SK-N-SH (cell line): ENCODE results near the gene TRIM73. TPM values are rescaled to one million over a fixed set of nuclear protein-coding genes. Genes with fewer than 3 reads are reported as not detected.
"Not testable (repeated sequence)": the region's sequence is repeated elsewhere in the genome, so short reads cannot be mapped to it uniquely, and the experiment has no call there.

Source experiments
- CTCF ChIA-PET: fragments of 300-600, 350-600 bp; formaldehyde crosslinking; extraction: SDS; loops from one replicate; lab custom pipeline; 2021; lab: Yijun Ruan, JAX
- POLR2A ChIA-PET: fragments of 350-600 bp; sonication (Branson Sonifier 250); formaldehyde crosslinking; extraction: SDS; loops from one replicate; lab custom pipeline; 2020; ENCODE audit warnings: antibody characterized with exemption, inconsistent platforms; lab: Yijun Ruan, JAX
- DNase-seq: peaks from one replicate; pipeline ENCODE4 v3.0.0; 2012
- H2AFZ ChIP-seq: fragments of 200-600 bp; sonication (generic); 2 replicates; pipeline ENCODE4 v1.8.1; 2016; ENCODE audit warnings: antibody characterized with exemption, mild to moderate bottlenecking, low read depth
- H3F3A ChIP-seq: fragments of 200-600 bp; sonication (generic); replicated peaks from 2 replicates; pipeline ENCODE3; 2016; ENCODE audit warnings: antibody characterized with exemption, mild to moderate bottlenecking; ENCODE audit not compliant: insufficient read depth
- H3K27ac ChIP-seq, 2 experiments: fragments of 200-500 bp in 1 of 2; fragments of 200-600 bp in 1 of 2; sonication (Bioruptor generic) in 1 of 2; sonication (generic), shearing (Covaris generic) in 1 of 2; 2 replicates each; pipeline versions ENCODE4 v1.5.1 to v1.6.1; 2014 to 2016; ENCODE audit warnings: low read depth in 2 of 2, inconsistent platforms in 1 of 2, low read length in 1 of 2, mild to moderate bottlenecking in 1 of 2, mixed read lengths in 1 of 2
- H3K27me3 ChIP-seq: fragments of 200-600 bp; sonication (generic), shearing (Covaris generic); 2 replicates; pipeline ENCODE4 v1.6.1; 2016; ENCODE audit warnings: mixed run types; ENCODE audit not compliant: insufficient read depth
- H3K36me3 ChIP-seq, 2 experiments: fragments of 200-500 bp in 1 of 2; fragments of 200-600 bp in 1 of 2; sonication (Bioruptor generic) in 1 of 2; sonication (generic) in 1 of 2; replicated peaks in 1 of 2; 2 replicates each; pipeline versions ENCODE3 to v1.5.1; 2014 to 2016; ENCODE audit warnings: low read length in 1 of 2, mild to moderate bottlenecking in 1 of 2; ENCODE audit not compliant: insufficient read depth in 2 of 2, control insufficient read depth in 1 of 2
- H3K4me1 ChIP-seq, 2 experiments: fragments of 200-500 bp in 1 of 2; fragments of 200-600 bp in 1 of 2; sonication (Bioruptor generic) in 1 of 2; sonication (generic), shearing (Covaris generic) in 1 of 2; 2 replicates each; pipeline versions ENCODE4 v1.5.1 to v1.6.1; 2014 to 2016; ENCODE audit warnings: low read depth in 1 of 2, low read length in 1 of 2, mixed run types in 1 of 2; ENCODE audit not compliant: insufficient read depth in 2 of 2, control insufficient read depth in 1 of 2
- H3K4me2 ChIP-seq: fragments of 200-600 bp; sonication (generic), shearing (Covaris generic); 2 replicates; pipeline ENCODE4 v1.6.1; 2017; ENCODE audit warnings: mixed run types
- H3K4me3 ChIP-seq, 2 experiments: fragments of 200-500 bp in 1 of 2; fragments of 200-600 bp in 1 of 2; sonication (Bioruptor generic) in 1 of 2; sonication (generic), shearing (Covaris generic) in 1 of 2; 2 replicates each; pipeline versions ENCODE4 v1.5.1 to v1.8.1; 2014 to 2016; ENCODE audit warnings: low read depth in 2 of 2, inconsistent platforms in 1 of 2, low read length in 1 of 2, mild to moderate bottlenecking in 1 of 2, mixed read lengths in 1 of 2, moderate library complexity in 1 of 2
- H3K79me2 ChIP-seq: fragments of 200-600 bp; sonication (generic); 2 replicates; pipeline ENCODE4 v1.8.1; 2017; ENCODE audit warnings: mild to moderate bottlenecking; ENCODE audit not compliant: insufficient read depth
- H3K9ac ChIP-seq: fragments of 200-600 bp; sonication (generic); 2 replicates; pipeline ENCODE4 v1.6.1; 2017; ENCODE audit warnings: mixed run types
- H3K9me2 ChIP-seq: fragments of 200-600 bp; sonication (generic); 2 replicates; pipeline ENCODE4 v1.6.1; 2017; ENCODE audit warnings: mixed run types
- H3K9me3 ChIP-seq: fragments of 200-600 bp; sonication (generic); 2 replicates; pipeline ENCODE4 v1.6.1; 2017; ENCODE audit warnings: mixed run types, mild to moderate bottlenecking, moderate library complexity
- H4K20me1 ChIP-seq: fragments of 200-600 bp; sonication (generic); 2 replicates; pipeline ENCODE4 v1.6.1; 2017; ENCODE audit warnings: mild to moderate bottlenecking, mixed run types; ENCODE audit not compliant: insufficient read depth
- CTCF ChIP-seq: fragments of 200-600 bp; sonication (generic); IDR thresholded peaks from 2 replicates; pipeline ENCODE4 v1.6.1; 2017; ENCODE audit warnings: antibody characterized with exemption, mild to moderate bottlenecking, moderate library complexity
- RAD21 ChIP-seq: IDR thresholded peaks from 2 replicates; pipeline ENCODE4 v1.6.1; 2012; ENCODE audit warnings: mild to moderate bottlenecking, low read length
- WGBS: methylation state at CpG from one replicate; pipeline ENCODE4 v1.1.6; 2017; ENCODE audit warnings: low lambda C conversion rate; 5-methylcytosine and 5-hydroxymethylcytosine counted together
- polyA plus RNA-seq, 3 experiments: library from polyadenylated mRNA; depleted of rRNA; stranded (reverse); fragments of >200 nt; gene quantifications; 2 replicates each; pipeline ENCODE4 v1.2.3, GENCODE V29; 2012
- small RNA-seq, 7 experiments: library from RNA; depleted of rRNA; stranded (forward); fragments of <200 nt; gene quantifications; one replicate each; pipeline ENCODE3, GENCODE V24; 2012

Gene TRIM73
- polyA plus RNA-seq, 1 of the 3 experiments (the other 2 are of a cell fraction) = 1.3 TPM

GRCh38 chr7:75452494-75452955 lies 57.1 kb downstream of the TRIM73 start:
- H3K9me3 ChIP-seq, H3K9me2 ChIP-seq, H4K20me1 ChIP-seq, H3K4me3 ChIP-seq, H2AFZ ChIP-seq, H3K4me1 ChIP-seq, DNase-seq, H3K4me2 ChIP-seq, POLR2A ChIA-PET, CTCF ChIA-PET, H3K27ac ChIP-seq, H3K9ac ChIP-seq, H3K36me3 ChIP-seq, H3F3A ChIP-seq, H3K27me3 ChIP-seq: not testable (repeated sequence)
- TF ChIP-seq RAD21 = peak; percentile 38
- peak; percentile 45 for TF ChIP-seq CTCF
- 0 out of 2 replicates have a peak, but pooled peaks cover 10% of the 10 kb centered on the region for H3K79me2 ChIP-seq
- WGBS = 10% methylated on average over 3 of the region's 4 CpGs

Small RNA genes lying within 50 kb of the gene (small RNA-seq; reads per million reads assigned to genes)
- 0 reads per million in 7 experiments for gene RF00019

Other genes with a start within 250 kb of the TRIM73 start
- 17.5 and 20.4 TPM in 2 replicates for gene POM121C, start 90.7 kb downstream of the TRIM73 start, polyA plus RNA-seq (2012; rRNA removed)
- gene SPDYE5, start 96.7 kb downstream of the TRIM73 start, polyA plus RNA-seq (2012; rRNA removed) = 0.03 TPM in 1 of 2 replicates, not detected in the other